ENCODE results near the gene NBEA. TPM values are rescaled to one million over a fixed set of nuclear protein-coding genes. Genes with fewer than 3 reads are reported as not detected.

The NBEA gene
- total RNA-seq, 1 experiment from 2014 or later: 4.4 TPM

DNA sequence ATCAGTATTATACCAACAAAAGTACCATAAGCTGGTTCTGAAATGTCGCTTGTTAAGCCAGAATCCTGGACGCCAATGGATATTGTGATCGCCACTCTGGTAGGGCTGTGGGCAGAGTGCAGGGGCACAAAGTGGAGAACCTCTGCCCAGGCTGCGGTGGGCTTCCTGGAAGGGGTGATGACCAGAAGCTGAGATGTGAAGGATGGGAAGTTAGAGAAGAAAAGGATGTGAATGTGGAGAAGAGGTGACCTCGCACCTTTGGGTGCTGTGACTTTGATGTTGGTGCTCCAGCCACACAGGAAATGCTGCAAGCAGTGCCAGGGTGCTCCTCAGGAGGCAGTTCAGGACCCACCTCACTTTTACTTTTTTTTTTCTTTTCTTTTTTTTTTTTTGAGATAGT, 742.4 kb downstream of the NBEA start:
- H4K20me1 ChIP-seq (ENCODE audit: low read length): no peaks in the 10 kb centered on the region
- H3K4me2 ChIP-seq (ENCODE audit: low read length): no peak overlapping the region
- ATAC-seq (no peak), DNase-seq (no peak)
- H3K9me3 ChIP-seq (ENCODE audit: low read length): no peaks in the 10 kb centered on the region
- no peak overlapping the region for H2AFZ ChIP-seq (ENCODE audit: low read length)
- POLR2A ChIA-PET (ENCODE audit: unreplicated experiment): no interaction called here
- intact Hi-C loops (cut with micrococcal nuclease): no loop called here
- no peaks in the 10 kb centered on the region for H3K36me3 ChIP-seq (ENCODE audit: low read depth, low read length)
- no peak overlapping the region for H3K27ac ChIP-seq (ENCODE audit: low read length)
- H3F3A ChIP-seq (ENCODE audit: low read length, unreplicated experiment): no peaks in the 10 kb centered on the region
- no peaks in the 10 kb centered on the region for H3K27me3 ChIP-seq (ENCODE audit: low read length)
- TF ChIP-seq EZH2 (IDR thresholded peaks at IDR 0.05; ENCODE audit: low read length, unreplicated experiment): no peak
- TF ChIP-seq, protein P1, sequence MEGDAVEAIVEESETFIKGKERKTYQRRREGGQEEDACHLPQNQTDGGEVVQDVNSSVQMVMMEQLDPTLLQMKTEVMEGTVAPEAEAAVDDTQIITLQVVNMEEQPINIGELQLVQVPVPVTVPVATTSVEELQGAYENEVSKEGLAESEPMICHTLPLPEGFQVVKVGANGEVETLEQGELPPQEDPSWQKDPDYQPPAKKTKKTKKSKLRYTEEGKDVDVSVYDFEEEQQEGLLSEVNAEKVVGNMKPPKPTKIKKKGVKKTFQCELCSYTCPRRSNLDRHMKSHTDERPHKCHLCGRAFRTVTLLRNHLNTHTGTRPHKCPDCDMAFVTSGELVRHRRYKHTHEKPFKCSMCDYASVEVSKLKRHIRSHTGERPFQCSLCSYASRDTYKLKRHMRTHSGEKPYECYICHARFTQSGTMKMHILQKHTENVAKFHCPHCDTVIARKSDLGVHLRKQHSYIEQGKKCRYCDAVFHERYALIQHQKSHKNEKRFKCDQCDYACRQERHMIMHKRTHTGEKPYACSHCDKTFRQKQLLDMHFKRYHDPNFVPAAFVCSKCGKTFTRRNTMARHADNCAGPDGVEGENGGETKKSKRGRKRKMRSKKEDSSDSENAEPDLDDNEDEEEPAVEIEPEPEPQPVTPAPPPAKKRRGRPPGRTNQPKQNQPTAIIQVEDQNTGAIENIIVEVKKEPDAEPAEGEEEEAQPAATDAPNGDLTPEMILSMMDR (conservative IDR thresholded peaks at IDR 0.05; ENCODE audit: low read depth, low read length): no peak
- no peak for TF ChIP-seq EZH2phosphoT487 (IDR thresholded peaks at IDR 0.05; ENCODE audit: borderline replicate concordance, low read length)
- H3K79me2 ChIP-seq (ENCODE audit: low read length): no peaks in the 10 kb centered on the region
- CTCF ChIA-PET: no interaction called here
- BruUV-seq (replicated peaks): no TSS peak
- H3K4me1 ChIP-seq (ENCODE audit: insufficient read depth, low read length): no peaks in the 10 kb centered on the region
- H3K4me3 ChIP-seq (ENCODE audit: low read length): no peak overlapping the region
- no peak overlapping the region for H3K9ac ChIP-seq (ENCODE audit: low read length)
- no peaks in the 10 kb centered on the region for H3K9me2 ChIP-seq (replicated peaks; ENCODE audit: low read length)

DNA sequence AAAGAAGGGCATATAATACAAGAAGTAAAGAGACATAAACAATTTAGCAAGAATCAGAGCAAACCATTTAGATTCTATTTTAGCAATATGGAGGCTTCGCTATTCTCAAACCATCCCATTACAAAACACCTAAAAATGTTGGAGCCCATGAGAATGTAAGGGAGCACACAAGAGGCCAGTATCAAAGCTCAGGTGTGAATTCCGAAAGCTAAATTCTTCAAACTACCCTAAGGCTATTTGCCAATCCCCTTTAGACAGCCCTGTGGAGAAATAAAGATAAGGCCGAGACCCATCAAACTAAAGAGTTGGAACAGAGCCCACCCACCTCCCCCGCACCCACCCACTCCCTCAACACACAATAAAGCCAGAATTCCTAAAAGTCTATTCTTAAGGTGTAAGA, 745.3 kb downstream of the NBEA start:
- no peak overlapping the region for H3K27ac ChIP-seq (ENCODE audit: low read length)
- no TSS peak for BruUV-seq (replicated peaks)
- TF ChIP-seq EZH2phosphoT487 (IDR thresholded peaks at IDR 0.05; ENCODE audit: borderline replicate concordance, low read length): no peak
- intact Hi-C loops (cut with micrococcal nuclease): no loop called here
- DNase-seq (no peak), ATAC-seq (no peak)
- H2AFZ ChIP-seq (ENCODE audit: low read length): no peak overlapping the region
- no peak overlapping the region for H3K4me2 ChIP-seq (ENCODE audit: low read length)
- H3K79me2 ChIP-seq (ENCODE audit: low read length): no peaks in the 10 kb centered on the region
- H3K27me3 ChIP-seq (ENCODE audit: low read length): no peaks in the 10 kb centered on the region
- ChIA-PET POLR2A (ENCODE audit: unreplicated experiment) (no interaction called here), CTCF (no interaction called here)
- no peak overlapping the region for H3K4me3 ChIP-seq (ENCODE audit: low read length)
- H3F3A ChIP-seq (ENCODE audit: low read length, unreplicated experiment): no peaks in the 10 kb centered on the region
- H3K9ac ChIP-seq (ENCODE audit: low read length): no peak overlapping the region
- H3K4me1 ChIP-seq (ENCODE audit: insufficient read depth, low read length): no peaks in the 10 kb centered on the region
- no peaks in the 10 kb centered on the region for H3K9me3 ChIP-seq (ENCODE audit: low read length)
- no peaks in the 10 kb centered on the region for H4K20me1 ChIP-seq (ENCODE audit: low read length)
- no peaks in the 10 kb centered on the region for H3K9me2 ChIP-seq (replicated peaks; ENCODE audit: low read length)
- no peaks in the 10 kb centered on the region for H3K36me3 ChIP-seq (ENCODE audit: low read depth, low read length)

DNA sequence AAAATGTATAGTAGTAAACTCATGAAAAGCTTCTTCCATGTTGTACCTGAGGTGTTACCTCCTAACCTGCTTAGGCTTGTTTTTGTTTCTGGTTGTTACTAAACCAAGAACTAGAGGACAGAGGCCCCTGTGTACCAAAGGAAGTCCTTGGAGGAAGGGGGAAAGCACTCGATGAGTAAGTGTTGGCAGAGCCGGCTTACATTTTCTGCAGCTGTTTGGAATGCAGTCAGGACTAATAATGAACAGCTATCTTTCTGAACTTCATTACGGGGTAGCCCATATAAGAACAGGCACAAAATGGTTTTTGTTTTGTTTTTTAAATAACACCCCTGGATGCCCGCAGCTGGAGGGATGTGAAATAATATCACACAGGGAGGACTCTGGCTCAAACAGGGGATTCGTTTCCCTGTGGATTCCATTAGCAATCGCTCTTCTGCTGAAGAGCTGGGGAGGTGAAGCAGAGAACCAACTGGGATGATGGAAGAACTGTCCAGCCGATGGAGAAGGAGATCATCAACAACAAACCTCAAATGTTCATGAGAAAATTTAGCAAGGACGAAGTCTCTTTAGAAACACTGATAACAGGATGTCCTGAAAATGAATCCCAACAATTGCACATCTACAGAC, 748.6 kb downstream of the NBEA start:
- H3K27me3 ChIP-seq (ENCODE audit: low read length): no peaks in the 10 kb centered on the region
- H2AFZ ChIP-seq (ENCODE audit: low read length): no peak overlapping the region
- TF ChIP-seq, protein P1 (conservative IDR thresholded peaks at IDR 0.05; ENCODE audit: low read depth, low read length): no peak
- TF ChIP-seq EZH2phosphoT487 (IDR thresholded peaks at IDR 0.05; ENCODE audit: borderline replicate concordance, low read length) (no peak), EZH2 (IDR thresholded peaks at IDR 0.05; ENCODE audit: low read length, unreplicated experiment) (no peak)
- intact Hi-C loops (cut with micrococcal nuclease): no loop called here
- POLR2A ChIA-PET (ENCODE audit: unreplicated experiment): no interaction called here
- no peak overlapping the region for H3K27ac ChIP-seq (ENCODE audit: low read length)
- H3K4me3 ChIP-seq (ENCODE audit: low read length): no peak overlapping the region
- no peaks in the 10 kb centered on the region for H4K20me1 ChIP-seq (ENCODE audit: low read length)
- ATAC-seq (peak; percentile 24; the same call in 1 of the 2 replicates), DNase-seq (no peak)
- no peak overlapping the region for H3K9ac ChIP-seq (ENCODE audit: low read length)
- no peaks in the 10 kb centered on the region for H3K4me1 ChIP-seq (ENCODE audit: insufficient read depth, low read length)
- no TSS peak for BruUV-seq (replicated peaks)
- H3K4me2 ChIP-seq (ENCODE audit: low read length): no peak overlapping the region
- no peaks in the 10 kb centered on the region for H3K9me3 ChIP-seq (ENCODE audit: low read length)
- CTCF ChIA-PET: no interaction called here
- H3K9me2 ChIP-seq (replicated peaks; ENCODE audit: low read length): no peaks in the 10 kb centered on the region
- H3K79me2 ChIP-seq (ENCODE audit: low read length): no peaks in the 10 kb centered on the region
- no peaks in the 10 kb centered on the region for H3K36me3 ChIP-seq (ENCODE audit: low read depth, low read length)
- no peaks in the 10 kb centered on the region for H3F3A ChIP-seq (ENCODE audit: low read length, unreplicated experiment)
